OCI-LY7 (cell line): ENCODE data around the gene SHOX. TPM values are rescaled to one million over a fixed set of nuclear protein-coding genes. Genes with fewer than 3 reads are reported as not detected.

ENCODE experiments used
- BruUV-seq: library from RNA; stranded (reverse); fragments of 400-500 nt; replicated peaks from 2 replicates; lab custom pipeline; 2021; lab: Mats Ljungman, UMichigan
- CTCF ChIA-PET: fragments of 300-600 bp; sonication (Branson Sonifier 250); formaldehyde crosslinking; loops from one replicate; lab custom pipeline; 2022; ENCODE audit warnings: antibody characterized with exemption; ENCODE audit not compliant: unreplicated experiment; lab: Charles Lee
- POLR2A ChIA-PET: fragments of 300-600 bp; sonication (Branson Sonifier 250); formaldehyde crosslinking; loops from one replicate; lab custom pipeline; 2022; ENCODE audit warnings: antibody characterized with exemption; lab: Charles Lee
- DNase-seq: peaks from one replicate; pipeline ENCODE4 v3.0.0-alpha.2; 2015; ENCODE audit warnings: low spot score
- H2AFZ ChIP-seq: fragments of 200-600 bp; sonication (generic), shearing (Covaris generic); 2 replicates; pipeline ENCODE4 v1.6.1; 2014; ENCODE audit warnings: mild to moderate bottlenecking, antibody characterized with exemption, low read length, moderate library complexity
- H3K27ac ChIP-seq: fragments of 200-600 bp; sonication (generic); 2 replicates; pipeline ENCODE4 v1.5.1; 2014; ENCODE audit warnings: mixed run types, low read depth, mild to moderate bottlenecking, moderate library complexity, low read length, inconsistent platforms; ENCODE audit not compliant: poor library complexity, severe bottlenecking
- H3K36me3 ChIP-seq: fragments of 200-600 bp; sonication (generic); 2 replicates; pipeline ENCODE4 v1.6.1; 2014; ENCODE audit warnings: mild to moderate bottlenecking, antibody characterized with exemption, low read length, moderate library complexity, mixed read lengths; ENCODE audit not compliant: insufficient read depth
- H3K4me1 ChIP-seq: fragments of 200-600 bp; sonication (generic); 2 replicates; pipeline ENCODE4 v1.5.1; 2014; ENCODE audit warnings: mild to moderate bottlenecking, low read length; ENCODE audit not compliant: insufficient read depth, poor library complexity, severe bottlenecking
- H3K4me2 ChIP-seq: fragments of 200-600 bp; sonication (generic); 2 replicates; pipeline ENCODE4 v1.6.1; 2014; ENCODE audit warnings: mild to moderate bottlenecking, low read length
- H3K4me3 ChIP-seq: fragments of 200-600 bp; sonication (generic); 2 replicates; pipeline ENCODE4 v1.5.1; 2014; ENCODE audit warnings: mild to moderate bottlenecking, low read depth, low read length; ENCODE audit not compliant: poor library complexity, severe bottlenecking
- H3K79me2 ChIP-seq: fragments of 200-600 bp; sonication (generic); 2 replicates; pipeline ENCODE4 v1.6.1; 2016; ENCODE audit warnings: low read depth, mild to moderate bottlenecking, low read length, moderate library complexity, mixed read lengths; ENCODE audit not compliant: insufficient read depth
- H3K9me2 ChIP-seq: fragments of 200-600 bp; sonication (generic); 2 replicates; pipeline ENCODE4 v1.6.1; 2016; ENCODE audit warnings: mild to moderate bottlenecking, low read length, mixed read lengths; ENCODE audit not compliant: insufficient read depth
- H3K9me3 ChIP-seq: fragments of 200-600 bp; sonication (generic); 2 replicates; pipeline ENCODE4 v1.6.1; 2014; ENCODE audit warnings: mild to moderate bottlenecking, mixed run types, low read length, mixed read lengths
- H4K20me1 ChIP-seq: fragments of 200-600 bp; sonication (generic); 2 replicates; pipeline ENCODE4 v1.6.1; 2014; ENCODE audit warnings: mild to moderate bottlenecking, antibody characterized with exemption, low read length, moderate library complexity, mixed read lengths; ENCODE audit not compliant: insufficient read depth
- EZH2phosphoT487 ChIP-seq: fragments of 200-600 bp; sonication (generic); IDR thresholded peaks from 2 replicates; pipeline ENCODE4 v1.6.1; 2018; ENCODE audit warnings: low read depth, borderline replicate concordance, mild to moderate bottlenecking, mixed run types, antibody characterized with exemption, low read length, moderate library complexity, mixed read lengths
- intact Hi-C: fragments of 100-400 bp; cut with micrococcal nuclease; formaldehyde crosslinking; loops from one replicate; pipeline ENCODE4 v1.10.0; 2022; ENCODE audit not compliant: unreplicated experiment
- total RNA-seq, 2 experiments: library from RNA; depleted of rRNA in 1 of 2; stranded (reverse); fragments of >200 nt in 1 of 2; shearing (Covaris generic) in 1 of 2; gene quantifications; 2 replicates each; pipeline ENCODE4 v1.2.3, GENCODE V29; 2014 to 2022
- TF ChIP-seq, protein P1 (sequence below): fragments of 200-600 bp; sonication (generic); conservative IDR thresholded peaks from 2 replicates; pipeline ENCODE4 v1.5.1; 2014; ENCODE audit warnings: mild to moderate bottlenecking, antibody characterized with exemption, low read length, moderate library complexity, mixed read lengths

Gene SHOX
- total RNA-seq, 2 experiments from 2014 or later = not detected

DNA sequence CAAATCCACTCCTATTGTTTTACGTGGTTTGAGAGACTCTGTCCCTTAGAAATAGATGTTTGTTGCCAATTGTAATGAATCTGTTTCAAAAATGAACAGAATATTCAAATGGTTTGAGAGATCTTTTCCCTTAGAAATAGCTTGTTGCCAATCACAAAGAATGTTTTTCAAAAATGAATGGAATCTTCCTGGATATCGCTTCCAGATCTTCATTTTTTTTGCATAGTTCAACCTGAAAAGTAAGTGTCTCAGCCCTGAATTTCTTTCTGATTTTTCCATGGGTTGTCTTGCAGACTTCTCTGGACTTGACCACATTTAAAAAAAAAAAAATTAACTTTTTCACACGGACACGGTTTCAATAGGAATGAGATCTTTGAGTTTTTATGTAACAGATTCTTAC, 22.7 kb downstream of the SHOX start:
- Histone ChIP-seq H3K27ac (no peak overlapping the region), H4K20me1 (no peaks in the 10 kb centered on the region), H3K4me2 (no peak overlapping the region), H3K9me3 (no peaks in the 10 kb centered on the region), H3K4me1 (no peaks in the 10 kb centered on the region), H3K79me2 (no peaks in the 10 kb centered on the region), H3K9me2 (no peaks in the 10 kb centered on the region), H3K4me3 (no peak overlapping the region), H3K36me3 (no peaks in the 10 kb centered on the region), H2AFZ (no peak overlapping the region)
- no peak for DNase-seq
- BruUV-seq = no TSS peak
- POLR2A ChIA-PET = no interaction called here
- intact Hi-C loops = no loop called here
- no peak for TF ChIP-seq EZH2phosphoT487
- TF ChIP-seq, protein P1, sequence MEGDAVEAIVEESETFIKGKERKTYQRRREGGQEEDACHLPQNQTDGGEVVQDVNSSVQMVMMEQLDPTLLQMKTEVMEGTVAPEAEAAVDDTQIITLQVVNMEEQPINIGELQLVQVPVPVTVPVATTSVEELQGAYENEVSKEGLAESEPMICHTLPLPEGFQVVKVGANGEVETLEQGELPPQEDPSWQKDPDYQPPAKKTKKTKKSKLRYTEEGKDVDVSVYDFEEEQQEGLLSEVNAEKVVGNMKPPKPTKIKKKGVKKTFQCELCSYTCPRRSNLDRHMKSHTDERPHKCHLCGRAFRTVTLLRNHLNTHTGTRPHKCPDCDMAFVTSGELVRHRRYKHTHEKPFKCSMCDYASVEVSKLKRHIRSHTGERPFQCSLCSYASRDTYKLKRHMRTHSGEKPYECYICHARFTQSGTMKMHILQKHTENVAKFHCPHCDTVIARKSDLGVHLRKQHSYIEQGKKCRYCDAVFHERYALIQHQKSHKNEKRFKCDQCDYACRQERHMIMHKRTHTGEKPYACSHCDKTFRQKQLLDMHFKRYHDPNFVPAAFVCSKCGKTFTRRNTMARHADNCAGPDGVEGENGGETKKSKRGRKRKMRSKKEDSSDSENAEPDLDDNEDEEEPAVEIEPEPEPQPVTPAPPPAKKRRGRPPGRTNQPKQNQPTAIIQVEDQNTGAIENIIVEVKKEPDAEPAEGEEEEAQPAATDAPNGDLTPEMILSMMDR = no peak
- CTCF ChIA-PET = no interaction called here

DNA sequence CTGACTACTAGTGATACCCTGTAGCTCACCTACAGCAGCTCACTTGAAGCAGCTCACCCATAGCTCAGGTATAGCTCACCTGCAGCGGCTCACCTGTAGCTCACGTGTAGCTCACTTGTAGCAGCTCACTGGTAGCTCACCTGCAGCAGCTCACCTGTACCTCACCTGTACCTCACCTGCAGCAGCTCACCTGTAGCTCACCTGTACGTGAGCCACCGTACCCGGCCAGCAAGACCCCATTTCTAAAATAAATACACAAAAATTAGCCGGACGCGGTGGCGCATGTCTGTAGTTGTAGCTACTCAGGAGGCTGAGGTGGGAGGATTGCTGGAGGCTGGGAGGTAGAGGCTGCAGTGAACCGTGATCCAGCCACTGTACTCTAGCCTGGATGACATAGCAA, 30.6 kb downstream of the SHOX start:
- Histone ChIP-seq H4K20me1 (no peaks in the 10 kb centered on the region), H3K4me3 (no peak overlapping the region), H2AFZ (no peak overlapping the region), H3K79me2 (no peaks in the 10 kb centered on the region), H3K9me2 (no peaks in the 10 kb centered on the region), H3K27ac (no peak overlapping the region), H3K4me1 (no peaks in the 10 kb centered on the region), H3K4me2 (no peak overlapping the region), H3K36me3 (no peaks in the 10 kb centered on the region), H3K9me3 (no peaks in the 10 kb centered on the region)
- no peak for DNase-seq
- POLR2A ChIA-PET = no interaction called here
- TF ChIP-seq EZH2phosphoT487 = no peak
- TF ChIP-seq, protein P1 = no peak
- CTCF ChIA-PET = no interaction called here
- no TSS peak for BruUV-seq
- intact Hi-C loops = no loop called here

DNA sequence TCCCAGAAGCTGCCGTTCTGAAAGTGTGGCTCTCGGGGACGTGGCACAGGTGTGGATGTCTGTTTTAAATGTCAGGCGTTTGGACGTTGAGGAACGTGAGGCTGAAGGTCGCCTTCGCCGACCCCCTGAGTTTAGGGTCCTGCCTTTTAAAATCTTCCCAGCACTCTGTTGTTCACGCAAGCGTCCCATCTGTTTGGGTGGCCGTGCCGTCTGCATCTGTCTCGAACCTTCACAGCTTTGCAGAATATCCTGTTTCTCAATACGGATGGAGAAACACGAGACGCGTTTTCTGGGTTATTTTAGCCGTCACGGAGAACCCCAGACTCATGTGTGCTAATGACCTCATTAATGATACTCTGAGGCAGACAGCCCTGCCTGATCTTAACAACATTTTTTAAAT, 31.5 kb downstream of the SHOX start:
- no TSS peak for BruUV-seq
- TF ChIP-seq, protein P1 = no peak
- no peak for TF ChIP-seq EZH2phosphoT487
- Histone ChIP-seq H3K9me3 (no peaks in the 10 kb centered on the region), H3K4me2 (no peak overlapping the region), H2AFZ (no peak overlapping the region), H4K20me1 (no peaks in the 10 kb centered on the region), H3K4me1 (no peaks in the 10 kb centered on the region), H3K36me3 (no peaks in the 10 kb centered on the region), H3K9me2 (no peaks in the 10 kb centered on the region), H3K4me3 (no peak overlapping the region), H3K79me2 (no peaks in the 10 kb centered on the region), H3K27ac (no peak overlapping the region)
- DNase-seq = no peak
- CTCF ChIA-PET = no interaction called here
- POLR2A ChIA-PET = no interaction called here
- intact Hi-C loops = no loop called here
